ENCODE results near the gene ARL5B.

DNA sequence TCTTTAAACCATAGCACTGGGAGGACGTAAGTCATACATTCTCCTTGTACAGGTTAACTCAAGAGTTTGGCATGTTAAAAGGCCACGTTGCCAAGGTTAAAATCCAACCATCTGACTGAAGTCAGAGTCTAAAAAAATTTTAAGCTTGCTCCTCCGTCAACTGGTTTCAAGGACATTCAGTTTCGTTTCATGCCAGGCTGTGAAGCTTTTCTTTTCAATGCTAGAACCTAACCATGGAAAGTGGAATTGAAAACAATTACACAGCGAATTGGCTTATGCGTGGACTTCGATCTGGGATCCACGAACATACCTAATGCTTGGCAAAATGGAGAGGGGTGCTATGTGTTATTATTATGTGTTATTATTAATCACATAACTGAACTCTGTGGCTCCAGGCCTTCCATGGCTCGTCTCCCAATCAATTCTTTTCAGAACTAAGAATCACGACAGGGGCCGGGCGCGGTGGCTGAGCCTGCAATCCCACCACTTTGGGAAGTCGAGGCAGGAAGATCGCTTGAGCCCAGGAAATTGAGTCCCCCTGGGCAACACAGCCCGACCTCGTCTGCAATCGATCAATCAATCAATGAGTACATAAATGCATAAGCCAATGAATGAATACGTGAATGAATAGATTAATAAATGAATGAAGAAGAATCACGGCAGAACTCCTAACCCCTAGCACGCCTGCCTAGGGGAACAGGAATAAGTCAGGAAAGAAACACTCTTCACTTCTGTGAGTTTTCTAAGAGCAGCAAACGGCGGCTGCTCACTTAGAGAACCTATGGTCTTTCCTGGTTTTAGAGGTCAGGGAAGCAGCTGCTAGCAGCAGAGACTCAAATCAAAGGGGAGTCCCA, 733 bp upstream of the ARL5B start:
- TF ChIP-seq POLR2A (IDR thresholded peaks at IDR 0.05), result no peak
- TF ChIP-seq, protein P1, sequence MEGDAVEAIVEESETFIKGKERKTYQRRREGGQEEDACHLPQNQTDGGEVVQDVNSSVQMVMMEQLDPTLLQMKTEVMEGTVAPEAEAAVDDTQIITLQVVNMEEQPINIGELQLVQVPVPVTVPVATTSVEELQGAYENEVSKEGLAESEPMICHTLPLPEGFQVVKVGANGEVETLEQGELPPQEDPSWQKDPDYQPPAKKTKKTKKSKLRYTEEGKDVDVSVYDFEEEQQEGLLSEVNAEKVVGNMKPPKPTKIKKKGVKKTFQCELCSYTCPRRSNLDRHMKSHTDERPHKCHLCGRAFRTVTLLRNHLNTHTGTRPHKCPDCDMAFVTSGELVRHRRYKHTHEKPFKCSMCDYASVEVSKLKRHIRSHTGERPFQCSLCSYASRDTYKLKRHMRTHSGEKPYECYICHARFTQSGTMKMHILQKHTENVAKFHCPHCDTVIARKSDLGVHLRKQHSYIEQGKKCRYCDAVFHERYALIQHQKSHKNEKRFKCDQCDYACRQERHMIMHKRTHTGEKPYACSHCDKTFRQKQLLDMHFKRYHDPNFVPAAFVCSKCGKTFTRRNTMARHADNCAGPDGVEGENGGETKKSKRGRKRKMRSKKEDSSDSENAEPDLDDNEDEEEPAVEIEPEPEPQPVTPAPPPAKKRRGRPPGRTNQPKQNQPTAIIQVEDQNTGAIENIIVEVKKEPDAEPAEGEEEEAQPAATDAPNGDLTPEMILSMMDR (IDR thresholded peaks at IDR 0.05 in 4 of 5, conservative IDR thresholded peaks at IDR 0.05 in 1 of 5), result no peak
